AG08396 (cell line): ENCODE measurements around the gene USP32.
"Not testable (repeated sequence)": the region's sequence is repeated elsewhere in the genome, so short reads cannot be mapped to it uniquely, and the experiment has no call there.

Source experiments
- DNase-seq: peaks from one replicate; pipeline ENCODE4 v3.0.0; 2012; ENCODE audit warnings: low spot score, mixed read lengths

The USP32 gene

GRCh38 chr17:60403523-60403810, 11.5 kb upstream of the USP32 start:
- no peak for DNase-seq

GRCh38 chr17:60401819-60402218, 9.9 kb upstream of the USP32 start:
- DNase-seq: no peak

- no peak for DNase-seq
Measured at GRCh38 chr17:60398227-60398959, 6.5 kb upstream of the USP32 start.

- no peak for DNase-seq
Measured at GRCh38 chr17:60396412-60396811, 4.5 kb upstream of the USP32 start.

GRCh38 chr17:60395508-60396065, 3.7 kb upstream of the USP32 start:
- no peak for DNase-seq

- no peak for DNase-seq
Measured at GRCh38 chr17:60393840-60394723, 2.1 kb upstream of the USP32 start.

- peak; percentile 20 for DNase-seq
Measured at GRCh38 chr17:60392845-60393702, 1.1 kb upstream of the USP32 start.

GRCh38 chr17:60391471-60392041, 377 bp downstream of the USP32 start:
- no peak for DNase-seq

- DNase-seq: peak; percentile 31
Measured at GRCh38 chr17:60390925-60391470, 935 bp downstream of the USP32 start.

GRCh38 chr17:60390186-60390585, 1.7 kb downstream of the USP32 start:
- DNase-seq: peak; percentile 42

GRCh38 chr17:60388742-60389141, 3.2 kb downstream of the USP32 start:
- no peak for DNase-seq

GRCh38 chr17:60387666-60388065, 4.3 kb downstream of the USP32 start:
- no peak for DNase-seq

GRCh38 chr17:60386147-60387058, 5.5 kb downstream of the USP32 start:
- DNase-seq: no peak

GRCh38 chr17:60384921-60385320, 7.0 kb downstream of the USP32 start:
- not testable (repeated sequence) for DNase-seq

- no peak for DNase-seq
Measured at GRCh38 chr17:60383379-60383778, 8.6 kb downstream of the USP32 start.

GRCh38 chr17:60381958-60382357, 10.0 kb downstream of the USP32 start:
- no peak for DNase-seq

GRCh38 chr17:60379461-60379860, 12.5 kb downstream of the USP32 start:
- not testable (repeated sequence) for DNase-seq

- DNase-seq: not testable (repeated sequence)
Measured at GRCh38 chr17:60378187-60378586, 13.7 kb downstream of the USP32 start.

GRCh38 chr17:60372790-60373483, 19.0 kb downstream of the USP32 start:
- DNase-seq: peak; percentile 38
